ENCODE results near the gene ANKFY1.

The ANKFY1 gene

GRCh38 chr17:4162775-4163466 lies 100.9 kb downstream of the ANKFY1 start:
- Histone ChIP-seq H3K4me2 (ENCODE audit: low read depth, low read length) (no peak overlapping the region), H3K27ac (ENCODE audit: low read length) (no peak overlapping the region), H3K79me2 (ENCODE audit: low read length) (no peaks in the 10 kb centered on the region), H3K4me1 (ENCODE audit: low read length) (no peaks in the 10 kb centered on the region), H3K9me2 (replicated peaks; ENCODE audit: insufficient read depth, low read length) (no peaks in the 10 kb centered on the region), H3F3A (ENCODE audit: insufficient read depth, low read length) (no peaks in the 10 kb centered on the region), H3K27me3 (replicated peaks; ENCODE audit: insufficient read depth, low read length) (no peaks in the 10 kb centered on the region), H3K9ac (ENCODE audit: low read length) (no peak overlapping the region), H3K9me3 (replicated peaks; ENCODE audit: insufficient read depth, low read length) (no peaks in the 10 kb centered on the region), H2AFZ (ENCODE audit: low read length) (no peak overlapping the region), H3K36me3 (replicated peaks; ENCODE audit: insufficient read depth, low read length) (no peaks in the 10 kb centered on the region), H3K4me3 (ENCODE audit: low read length) (no peak overlapping the region), H4K20me1 (ENCODE audit: insufficient read depth, low read length) (no peaks in the 10 kb centered on the region)
- TF ChIP-seq EZH2phosphoT487 (IDR thresholded peaks at IDR 0.05; ENCODE audit: low read length) (no peak), EZH2 (optimal IDR thresholded peaks at IDR 0.05; ENCODE audit: low read depth, low read length) (no peak)
- no peak for DNase-seq

- Histone ChIP-seq H3K4me3 (ENCODE audit: low read length) (no peak overlapping the region), H3K27me3 (replicated peaks; ENCODE audit: insufficient read depth, low read length) (no peaks in the 10 kb centered on the region), H3K9ac (ENCODE audit: low read length) (no peak overlapping the region), H3K9me3 (replicated peaks; ENCODE audit: insufficient read depth, low read length) (no peaks in the 10 kb centered on the region), H2AFZ (ENCODE audit: low read length) (no peak overlapping the region), H3K4me2 (ENCODE audit: low read depth, low read length) (no peak overlapping the region), H3K36me3 (replicated peaks; ENCODE audit: insufficient read depth, low read length) (no peaks in the 10 kb centered on the region), H3K4me1 (ENCODE audit: low read length) (no peaks in the 10 kb centered on the region), H3K79me2 (ENCODE audit: low read length) (no peaks in the 10 kb centered on the region), H4K20me1 (ENCODE audit: insufficient read depth, low read length) (no peaks in the 10 kb centered on the region), H3K27ac (ENCODE audit: low read length) (no peak overlapping the region), H3K9me2 (replicated peaks; ENCODE audit: insufficient read depth, low read length) (no peaks in the 10 kb centered on the region), H3F3A (ENCODE audit: insufficient read depth, low read length) (no peaks in the 10 kb centered on the region)
- no peak for DNase-seq
- TF ChIP-seq EZH2 (optimal IDR thresholded peaks at IDR 0.05; ENCODE audit: low read depth, low read length), result no peak
- no peak for TF ChIP-seq EZH2phosphoT487 (IDR thresholded peaks at IDR 0.05; ENCODE audit: low read length)
- TF ChIP-seq CTCF (IDR thresholded peaks at IDR 0.05; ENCODE audit: low read length), result no peak
Observed at GRCh38 chr17:4162321-4162720, 101.5 kb downstream of the ANKFY1 start.

GRCh38 chr17:4161967-4162305 lies 101.8 kb downstream of the ANKFY1 start:
- Histone ChIP-seq H3K36me3 (replicated peaks; ENCODE audit: insufficient read depth, low read length) (no peaks in the 10 kb centered on the region), H3K9me2 (replicated peaks; ENCODE audit: insufficient read depth, low read length) (no peaks in the 10 kb centered on the region), H3K4me3 (ENCODE audit: low read length) (no peak overlapping the region), H3K9ac (ENCODE audit: low read length) (no peak overlapping the region), H3K27ac (ENCODE audit: low read length) (no peak overlapping the region), H3K9me3 (replicated peaks; ENCODE audit: insufficient read depth, low read length) (no peaks in the 10 kb centered on the region), H3F3A (ENCODE audit: insufficient read depth, low read length) (no peaks in the 10 kb centered on the region), H4K20me1 (ENCODE audit: insufficient read depth, low read length) (no peaks in the 10 kb centered on the region), H3K27me3 (replicated peaks; ENCODE audit: insufficient read depth, low read length) (no peaks in the 10 kb centered on the region), H3K79me2 (ENCODE audit: low read length) (no peaks in the 10 kb centered on the region), H3K4me2 (ENCODE audit: low read depth, low read length) (no peak overlapping the region), H3K4me1 (ENCODE audit: low read length) (no peaks in the 10 kb centered on the region), H2AFZ (ENCODE audit: low read length) (no peak overlapping the region)
- no peak for DNase-seq
- no peak for TF ChIP-seq EZH2 (optimal IDR thresholded peaks at IDR 0.05; ENCODE audit: low read depth, low read length)
- TF ChIP-seq EZH2phosphoT487 (IDR thresholded peaks at IDR 0.05; ENCODE audit: low read length), result no peak
- TF ChIP-seq CTCF (IDR thresholded peaks at IDR 0.05; ENCODE audit: low read length), result no peak

- Histone ChIP-seq H3K36me3 (replicated peaks; ENCODE audit: insufficient read depth, low read length) (no peaks in the 10 kb centered on the region), H3K9ac (ENCODE audit: low read length) (no peak overlapping the region), H3F3A (ENCODE audit: insufficient read depth, low read length) (no peaks in the 10 kb centered on the region), H3K79me2 (ENCODE audit: low read length) (no peaks in the 10 kb centered on the region), H2AFZ (ENCODE audit: low read length) (no peak overlapping the region), H3K4me1 (ENCODE audit: low read length) (no peaks in the 10 kb centered on the region), H3K27ac (ENCODE audit: low read length) (no peak overlapping the region), H3K9me3 (replicated peaks; ENCODE audit: insufficient read depth, low read length) (no peaks in the 10 kb centered on the region), H3K27me3 (replicated peaks; ENCODE audit: insufficient read depth, low read length) (no peaks in the 10 kb centered on the region), H3K4me3 (ENCODE audit: low read length) (no peak overlapping the region), H3K9me2 (replicated peaks; ENCODE audit: insufficient read depth, low read length) (no peaks in the 10 kb centered on the region), H4K20me1 (ENCODE audit: insufficient read depth, low read length) (no peaks in the 10 kb centered on the region), H3K4me2 (ENCODE audit: low read depth, low read length) (no peak overlapping the region)
- no peak for TF ChIP-seq EZH2 (optimal IDR thresholded peaks at IDR 0.05; ENCODE audit: low read depth, low read length)
- TF ChIP-seq EZH2phosphoT487 (IDR thresholded peaks at IDR 0.05; ENCODE audit: low read length), result no peak
- no peak for TF ChIP-seq CTCF (IDR thresholded peaks at IDR 0.05; ENCODE audit: low read length)
- no peak for DNase-seq
Observed at GRCh38 chr17:4161192-4161966, 102.4 kb downstream of the ANKFY1 start.
